ENCODE data around the gene SMIM30. TPM values are rescaled to one million over a fixed set of nuclear protein-coding genes. Genes with fewer than 3 reads are reported as not detected.

The SMIM30 gene
- total RNA-seq, 1 donor from 2014 or later, result 112 TPM

GRCh38 chr7:113142385-113143119 is 24.2 kb upstream of the SMIM30 start:
- H3K4me3 Mint-ChIP-seq, result no peak overlapping the region
- H3K36me3 ChIP-seq, result no peaks in the 10 kb centered on the region

GRCh38 chr7:113141803-113142202 is 23.4 kb upstream of the SMIM30 start:
- H3K4me2 ChIP-seq, result no peak overlapping the region
- no peaks in the 10 kb centered on the region for H3K9me3 ChIP-seq (ENCODE audit: low read depth)
- Mint-ChIP-seq H3K36me3 (no peaks in the 10 kb centered on the region), H3K4me1 (peaks cover 28% of the 10 kb centered on the region), H3K4me3 (no peak overlapping the region), H3K27ac (no peak overlapping the region), H3K9me3 (no peaks in the 10 kb centered on the region), H3K27me3 (ENCODE audit: insufficient read depth, low read depth) (no peaks in the 10 kb centered on the region)
- H3K27ac ChIP-seq, result no peak overlapping the region
- H3K36me3 ChIP-seq, result no peaks in the 10 kb centered on the region
- no peaks in the 10 kb centered on the region for H3K27me3 ChIP-seq
- H3K4me1 ChIP-seq, result peaks cover 9% of the 10 kb centered on the region
- no peak overlapping the region for H3K9ac ChIP-seq
- TF ChIP-seq EZH2 (IDR thresholded peaks at IDR 0.05) (no peak), EZH2phosphoT487 (IDR thresholded peaks at IDR 0.05) (no peak), CTCF (IDR thresholded peaks at IDR 0.05) (no peak)
- no peaks in the 10 kb centered on the region for H4K20me1 ChIP-seq (ENCODE audit: low read depth)
- H2AFZ ChIP-seq (replicated peaks), result no peak overlapping the region
- no peak overlapping the region for H3K4me3 ChIP-seq
- DNase-seq (ENCODE audit: low spot score), result no peak
- H3K79me2 ChIP-seq (ENCODE audit: low read depth), result no peaks in the 10 kb centered on the region
- H3F3A ChIP-seq (ENCODE audit: low read depth), result no peaks in the 10 kb centered on the region

More at GRCh38 chr7:113142385-113143119, 24.2 kb upstream of the SMIM30 start:
- Histone ChIP-seq H3K4me2 (no peak overlapping the region), H3K9me3 (ENCODE audit: low read depth) (no peaks in the 10 kb centered on the region), H4K20me1 (ENCODE audit: low read depth) (no peaks in the 10 kb centered on the region), H3K4me3 (no peak overlapping the region), H3K27me3 (no peaks in the 10 kb centered on the region), H3K4me1 (peaks cover 9% of the 10 kb centered on the region), H3F3A (ENCODE audit: low read depth) (no peaks in the 10 kb centered on the region), H3K79me2 (ENCODE audit: low read depth) (no peaks in the 10 kb centered on the region), H3K9ac (no peak overlapping the region), H2AFZ (replicated peaks) (no peak overlapping the region), H3K27ac (no peak overlapping the region)
- no peaks in the 10 kb centered on the region for H3K36me3 Mint-ChIP-seq
- no peaks in the 10 kb centered on the region for H3K27me3 Mint-ChIP-seq (ENCODE audit: insufficient read depth, low read depth)
- H3K4me1 Mint-ChIP-seq, result peaks cover 28% of the 10 kb centered on the region
- TF ChIP-seq EZH2phosphoT487 (IDR thresholded peaks at IDR 0.05), result no peak
- no peak for TF ChIP-seq CTCF (IDR thresholded peaks at IDR 0.05)
- no peak for TF ChIP-seq EZH2 (IDR thresholded peaks at IDR 0.05)
- DNase-seq (ENCODE audit: low spot score), result no peak
- H3K27ac Mint-ChIP-seq, result no peak overlapping the region
- H3K9me3 Mint-ChIP-seq, result no peaks in the 10 kb centered on the region

- Histone ChIP-seq H3K9ac (no peak overlapping the region), H3K9me3 (ENCODE audit: low read depth) (no peaks in the 10 kb centered on the region), H3K4me1 (peaks cover 9% of the 10 kb centered on the region), H3K79me2 (ENCODE audit: low read depth) (no peaks in the 10 kb centered on the region), H3K27ac (no peak overlapping the region), H2AFZ (replicated peaks) (no peak overlapping the region), H3K36me3 (no peaks in the 10 kb centered on the region), H3K27me3 (no peaks in the 10 kb centered on the region), H3K4me2 (no peak overlapping the region), H4K20me1 (ENCODE audit: low read depth) (no peaks in the 10 kb centered on the region), H3K4me3 (no peak overlapping the region), H3F3A (ENCODE audit: low read depth) (no peaks in the 10 kb centered on the region)
- H3K9me3 Mint-ChIP-seq, result no peaks in the 10 kb centered on the region
- no peak overlapping the region for H3K4me3 Mint-ChIP-seq
- peaks cover 28% of the 10 kb centered on the region for H3K4me1 Mint-ChIP-seq
- H3K27ac Mint-ChIP-seq, result no peak overlapping the region
- no peak for TF ChIP-seq EZH2 (IDR thresholded peaks at IDR 0.05)
- no peak for TF ChIP-seq CTCF (IDR thresholded peaks at IDR 0.05)
- TF ChIP-seq EZH2phosphoT487 (IDR thresholded peaks at IDR 0.05), result no peak
- DNase-seq (ENCODE audit: low spot score), result no peak
- H3K27me3 Mint-ChIP-seq (ENCODE audit: insufficient read depth, low read depth), result no peaks in the 10 kb centered on the region
- H3K36me3 Mint-ChIP-seq, result no peaks in the 10 kb centered on the region
Observed at GRCh38 chr7:113140956-113141355, 22.6 kb upstream of the SMIM30 start.

Data from neural progenitor cell (in vitro differentiated cells).